Activated CD8-positive, alpha-beta memory T cell treated with anti-CD3 and anti-CD28 coated beads for 36 hours (primary cell): ENCODE data around the gene CBS. TPM values are rescaled to one million over a fixed set of nuclear protein-coding genes. Genes with fewer than 3 reads are reported as not detected.
"Not testable (repeated sequence)": the region's sequence is repeated elsewhere in the genome, so short reads cannot be mapped to it uniquely, and the experiment has no call there.

ENCODE experiments used
- CTCF ChIA-PET: fragments of 350-600 bp; sonication (Branson Sonifier 250); formaldehyde crosslinking; loops from one replicate; lab custom pipeline; 2021; ENCODE audit warnings: antibody characterized with exemption; lab: Charles Lee
- POLR2A ChIA-PET: fragments of 350-600 bp; sonication (Branson Sonifier 250); formaldehyde crosslinking; loops from one replicate; lab custom pipeline; 2021; ENCODE audit warnings: antibody characterized with exemption; lab: Charles Lee
- total RNA-seq, 2 experiments: library from RNA; stranded (reverse); gene quantifications; one replicate each; pipeline ENCODE4 v1.2.3, GENCODE V29; 2021

Gene CBS
- total RNA-seq, result 10 to 100 TPM; 14.1 to 15.5 TPM

GRCh38 chr21:43075170-43076022, at the start of gene CBS:
Gene CBS, minus strand, starts transcription at chr21:43075835. Its CDS starts 3,642 bp downstream, at chr21:43072193.
- POLR2A ChIA-PET, CTCF ChIA-PET: not testable (repeated sequence)

- POLR2A ChIA-PET, result not testable (repeated sequence)
Measured at GRCh38 chr21:43115956-43116355, 40.3 kb upstream of the CBS start.

GRCh38 chr21:43114483-43114882, 38.8 kb upstream of the CBS start:
- POLR2A ChIA-PET, CTCF ChIA-PET: not testable (repeated sequence)

More at GRCh38 chr21:43115956-43116355, 40.3 kb upstream of the CBS start:
- CTCF ChIA-PET, result not testable (repeated sequence)

- CTCF ChIA-PET, POLR2A ChIA-PET: not testable (repeated sequence)
Measured at GRCh38 chr21:43109006-43109405, 33.4 kb upstream of the CBS start.

GRCh38 chr21:43108177-43108576, 32.5 kb upstream of the CBS start:
- POLR2A ChIA-PET, CTCF ChIA-PET: not testable (repeated sequence)

- CTCF ChIA-PET, POLR2A ChIA-PET: not testable (repeated sequence)
Measured at GRCh38 chr21:43107794-43108137, 32.1 kb upstream of the CBS start.

GRCh38 chr21:43106965-43107793, 31.5 kb upstream of the CBS start, which contains the start of gene U2AF1:
Gene U2AF1, minus strand, starts transcription at chr21:43107570. Its CDS starts 76 bp downstream, at chr21:43107494.
- POLR2A ChIA-PET, CTCF ChIA-PET: not testable (repeated sequence)

GRCh38 chr21:43104642-43105041, 29.0 kb upstream of the CBS start:
- POLR2A ChIA-PET, CTCF ChIA-PET: not testable (repeated sequence)

- CTCF ChIA-PET, POLR2A ChIA-PET: not testable (repeated sequence)
Measured at GRCh38 chr21:43102281-43102680, 26.6 kb upstream of the CBS start.

- POLR2A ChIA-PET, CTCF ChIA-PET: not testable (repeated sequence)
Measured at GRCh38 chr21:43101676-43102075, 26.0 kb upstream of the CBS start.

GRCh38 chr21:43101000-43101399, 25.4 kb upstream of the CBS start:
- POLR2A ChIA-PET, CTCF ChIA-PET: not testable (repeated sequence)

- CTCF ChIA-PET, POLR2A ChIA-PET: not testable (repeated sequence)
Measured at GRCh38 chr21:43091979-43092614, 16.5 kb upstream of the CBS start.

- CTCF ChIA-PET, POLR2A ChIA-PET: not testable (repeated sequence)
Measured at GRCh38 chr21:43090947-43091346, 15.3 kb upstream of the CBS start.

GRCh38 chr21:43089463-43089862, 13.8 kb upstream of the CBS start:
- POLR2A ChIA-PET, CTCF ChIA-PET: not testable (repeated sequence)

GRCh38 chr21:43082587-43083300, 7.1 kb upstream of the CBS start:
- POLR2A ChIA-PET, CTCF ChIA-PET: not testable (repeated sequence)

- POLR2A ChIA-PET, CTCF ChIA-PET: not testable (repeated sequence)
Measured at GRCh38 chr21:43076643-43077042, 1.0 kb upstream of the CBS start.

GRCh38 chr21:43076023-43076637, 495 bp upstream of the CBS start:
- CTCF ChIA-PET, POLR2A ChIA-PET: not testable (repeated sequence)

- POLR2A ChIA-PET, CTCF ChIA-PET: not testable (repeated sequence)
Measured at GRCh38 chr21:43074401-43075169, 1.1 kb downstream of the CBS start.
